Large intestine (tissue), 3 donors: Measurements from ENCODE around the gene CLIP2. TPM values are rescaled to one million over a fixed set of nuclear protein-coding genes. Genes with fewer than 3 reads are reported as not detected.

Source experiments
- DNase-seq, 2 donors: peaks; one replicate each; pipeline versions ENCODE4 v3.0.0 to v3.0.0-alpha.2; 2013
- H3K27ac ChIP-seq: one replicate; pipeline ENCODE4 v1.5.1; 2013; ENCODE audit warnings: low read length
- H3K27me3 ChIP-seq: 2 replicates; pipeline ENCODE4 v1.6.1; 2013; ENCODE audit warnings: low read length; ENCODE audit not compliant: control insufficient read depth, insufficient read depth
- H3K36me3 ChIP-seq: 2 replicates; pipeline ENCODE4 v1.6.1; 2013; ENCODE audit warnings: low read length; ENCODE audit not compliant: control insufficient read depth, insufficient read depth
- H3K4me1 ChIP-seq: one replicate; pipeline ENCODE4 v1.6.1; 2013; ENCODE audit warnings: low read length; ENCODE audit not compliant: control insufficient read depth, insufficient read depth
- H3K4me3 ChIP-seq: one replicate; pipeline ENCODE4 v1.5.1; 2013; ENCODE audit warnings: low read length
- H3K9me3 ChIP-seq: one replicate; pipeline ENCODE4 v1.6.1; 2013; ENCODE audit warnings: mild to moderate bottlenecking, low read depth, low read length, moderate library complexity; ENCODE audit not compliant: control insufficient read depth
- WGBS: methylation state at CpG from one replicate; pipeline ENCODE4 v1.1.5; 2013; ENCODE audit warnings: low lambda C conversion rate; ENCODE audit not compliant: insufficient coverage; 5-methylcytosine and 5-hydroxymethylcytosine counted together
- polyA plus RNA-seq: library from polyadenylated mRNA; unstranded; fragments of 120-200 nt; gene quantifications from one replicate; pipeline ENCODE4 v1.2.1, GENCODE V29; 2013

CLIP2 gene
- polyA plus RNA-seq, 1 donor: 13.6 TPM

GRCh38 chr7:74267756-74268565 is 21.2 kb upstream of the CLIP2 start:
- no peak overlapping the region for H3K27ac ChIP-seq
- DNase-seq: no peak
- WGBS: 47% methylated on average over 2 of the region's 13 CpGs
- H3K9me3 ChIP-seq: no peaks in the 10 kb centered on the region
- no peaks in the 10 kb centered on the region for H3K36me3 ChIP-seq
- H3K4me1 ChIP-seq: no peaks in the 10 kb centered on the region
- no peaks in the 10 kb centered on the region for H3K27me3 ChIP-seq
- H3K4me3 ChIP-seq: no peak overlapping the region

GRCh38 chr7:74269757-74270277 is 19.4 kb upstream of the CLIP2 start:
- Histone ChIP-seq H3K36me3 (no peaks in the 10 kb centered on the region), H3K9me3 (no peaks in the 10 kb centered on the region), H3K4me3 (peak overlapping the region; percentile 59), H3K27me3 (no peaks in the 10 kb centered on the region), H3K4me1 (no peaks in the 10 kb centered on the region), H3K27ac (no peak overlapping the region)
- 0% methylated on average over 1 of the region's 17 CpGs for WGBS
- DNase-seq: peak in 1 of 2 donors; percentile 83

- H3K27me3 ChIP-seq: no peaks in the 10 kb centered on the region
- no peaks in the 10 kb centered on the region for H3K36me3 ChIP-seq
- H3K4me3 ChIP-seq: no peak overlapping the region
- no CpG with 5 or more reads among the region's 6 CpGs for WGBS
- peak overlapping the region; percentile 63 for H3K27ac ChIP-seq
- no peaks in the 10 kb centered on the region for H3K4me1 ChIP-seq
- no peaks in the 10 kb centered on the region for H3K9me3 ChIP-seq
- no peak for DNase-seq
Observed at GRCh38 chr7:74271742-74272141, 17.5 kb upstream of the CLIP2 start.

GRCh38 chr7:74272305-74273038 is 16.7 kb upstream of the CLIP2 start:
- Histone ChIP-seq H3K27ac (peak overlapping the region; percentile 63), H3K9me3 (no peaks in the 10 kb centered on the region), H3K36me3 (no peaks in the 10 kb centered on the region), H3K4me3 (no peak overlapping the region), H3K4me1 (no peaks in the 10 kb centered on the region), H3K27me3 (no peaks in the 10 kb centered on the region)
- DNase-seq: peak in 1 of 2 donors; percentile 54
- no CpG with 5 or more reads among the region's 10 CpGs for WGBS

- Histone ChIP-seq H3K4me3 (no peak overlapping the region), H3K27ac (no peak overlapping the region), H3K36me3 (no peaks in the 10 kb centered on the region), H3K9me3 (no peaks in the 10 kb centered on the region), H3K27me3 (no peaks in the 10 kb centered on the region), H3K4me1 (peaks cover 11% of the 10 kb centered on the region)
- no peak for DNase-seq
- 100% methylated on average over 1 of the region's 6 CpGs for WGBS
Observed at GRCh38 chr7:74275401-74275881, 13.8 kb upstream of the CLIP2 start.

GRCh38 chr7:74277636-74278035 is 11.6 kb upstream of the CLIP2 start:
- no CpG with 5 or more reads among the region's 4 CpGs for WGBS
- no peaks in the 10 kb centered on the region for H3K9me3 ChIP-seq
- no peak for DNase-seq
- H3K4me1 ChIP-seq: peaks cover 15% of the 10 kb centered on the region
- H3K4me3 ChIP-seq: no peak overlapping the region
- no peaks in the 10 kb centered on the region for H3K36me3 ChIP-seq
- H3K27me3 ChIP-seq: no peaks in the 10 kb centered on the region
- H3K27ac ChIP-seq: no peak overlapping the region

GRCh38 chr7:74280985-74281384 is 8.2 kb upstream of the CLIP2 start:
- Histone ChIP-seq H3K27ac (no peak overlapping the region), H3K36me3 (no peaks in the 10 kb centered on the region), H3K9me3 (no peaks in the 10 kb centered on the region), H3K27me3 (no peaks in the 10 kb centered on the region), H3K4me1 (peaks cover 33% of the 10 kb centered on the region), H3K4me3 (no peak overlapping the region)
- no CpG with 5 or more reads among the region's 8 CpGs for WGBS
- no peak for DNase-seq

- H3K27me3 ChIP-seq: no peaks in the 10 kb centered on the region
- no peaks in the 10 kb centered on the region for H3K9me3 ChIP-seq
- peaks cover 34% of the 10 kb centered on the region for H3K4me1 ChIP-seq
- no peak for DNase-seq
- WGBS: 80% methylated on average over 1 of the region's 14 CpGs
- H3K27ac ChIP-seq: no peak overlapping the region
- no peak overlapping the region for H3K4me3 ChIP-seq
- H3K36me3 ChIP-seq: no peaks in the 10 kb centered on the region
Observed at GRCh38 chr7:74282748-74283459, 6.3 kb upstream of the CLIP2 start.

- Histone ChIP-seq H3K27me3 (no peaks in the 10 kb centered on the region), H3K4me1 (peaks cover 45% of the 10 kb centered on the region), H3K36me3 (no peaks in the 10 kb centered on the region), H3K27ac (peak overlapping the region; percentile 98), H3K9me3 (no peaks in the 10 kb centered on the region), H3K4me3 (no peak overlapping the region)
- no CpG with 5 or more reads among the region's 9 CpGs for WGBS
- DNase-seq: peak in 1 of 2 donors; percentile 31
Observed at GRCh38 chr7:74283858-74284447, 5.3 kb upstream of the CLIP2 start.
